ENCODE measurements around the gene FAM107A.

The FAM107A gene

GRCh38 chr3:58524326-58524888, 52.8 kb downstream of the FAM107A start:
- ChIA-PET POLR2A (no interaction called here), CTCF (no interaction called here)

GRCh38 chr3:58522759-58523425, 54.3 kb downstream of the FAM107A start:
- TF ChIP-seq LEF1 (IDR thresholded peaks at IDR 0.05; ENCODE audit: borderline replicate concordance) (no peak), L3MBTL2 (conservative IDR thresholded peaks at IDR 0.05) (no peak), ZNF384 (IDR thresholded peaks at IDR 0.05) (no peak), HDGF (IDR thresholded peaks at IDR 0.05; ENCODE audit: borderline replicate concordance) (no peak), FOXK2 (IDR thresholded peaks at IDR 0.05) (no peak), SUZ12 (IDR thresholded peaks at IDR 0.05) (no peak), TARDBP (IDR thresholded peaks at IDR 0.05) (no peak), FOXA1 (IDR thresholded peaks at IDR 0.05) (no peak), BHLHE40 (IDR thresholded peaks at IDR 0.05; ENCODE audit: borderline replicate concordance) (no peak), NFRKB (IDR thresholded peaks at IDR 0.05) (no peak), CTBP1 (IDR thresholded peaks at IDR 0.05; ENCODE audit: borderline replicate concordance) (no peak), ELF4 (IDR thresholded peaks at IDR 0.05) (no peak), PKNOX1 (IDR thresholded peaks at IDR 0.05) (no peak), ARNT (IDR thresholded peaks at IDR 0.05) (no peak), FOXM1 (IDR thresholded peaks at IDR 0.05; ENCODE audit: borderline replicate concordance) (no peak), SP1 (IDR thresholded peaks at IDR 0.05) (no peak)

More at GRCh38 chr3:58524326-58524888, 52.8 kb downstream of the FAM107A start:
- TF ChIP-seq ARNT (IDR thresholded peaks at IDR 0.05): no peak
- no peak for TF ChIP-seq L3MBTL2 (conservative IDR thresholded peaks at IDR 0.05)
- TF ChIP-seq ZNF384 (IDR thresholded peaks at IDR 0.05): no peak
- no peak for TF ChIP-seq SUZ12 (IDR thresholded peaks at IDR 0.05)
- no peak for TF ChIP-seq TARDBP (IDR thresholded peaks at IDR 0.05)
- TF ChIP-seq HDGF (IDR thresholded peaks at IDR 0.05; ENCODE audit: borderline replicate concordance): no peak
- TF ChIP-seq ELF4 (IDR thresholded peaks at IDR 0.05): no peak
- TF ChIP-seq CTBP1 (IDR thresholded peaks at IDR 0.05; ENCODE audit: borderline replicate concordance): no peak
- TF ChIP-seq FOXK2 (IDR thresholded peaks at IDR 0.05): no peak
- TF ChIP-seq SP1 (IDR thresholded peaks at IDR 0.05): no peak
- no peak for DNase-seq (ENCODE audit: extremely low spot score)

GRCh38 chr3:58521917-58522631, 55.1 kb downstream of the FAM107A start:
- POLR2A ChIA-PET: no interaction called here
- DNase-seq (ENCODE audit: extremely low spot score): no peak
- CTCF ChIA-PET: interaction anchor here (0.6 kb wide), 1 partner anchor 662 kb away, joined by 3 read pairs; no protein-coding TSS in a partner anchor
- TF ChIP-seq ARNT (IDR thresholded peaks at IDR 0.05) (no peak), HDGF (IDR thresholded peaks at IDR 0.05; ENCODE audit: borderline replicate concordance) (no peak), CTBP1 (IDR thresholded peaks at IDR 0.05; ENCODE audit: borderline replicate concordance) (no peak), L3MBTL2 (conservative IDR thresholded peaks at IDR 0.05) (no peak), FOXK2 (IDR thresholded peaks at IDR 0.05) (no peak), BHLHE40 (IDR thresholded peaks at IDR 0.05; ENCODE audit: borderline replicate concordance) (no peak), SP1 (IDR thresholded peaks at IDR 0.05) (no peak), FOXM1 (IDR thresholded peaks at IDR 0.05; ENCODE audit: borderline replicate concordance) (no peak), NFRKB (IDR thresholded peaks at IDR 0.05) (no peak), SUZ12 (IDR thresholded peaks at IDR 0.05) (no peak), LEF1 (IDR thresholded peaks at IDR 0.05; ENCODE audit: borderline replicate concordance) (no peak), TARDBP (IDR thresholded peaks at IDR 0.05) (no peak), FOXA1 (IDR thresholded peaks at IDR 0.05) (no peak), ZNF384 (IDR thresholded peaks at IDR 0.05) (no peak), ELF4 (IDR thresholded peaks at IDR 0.05) (no peak), PKNOX1 (IDR thresholded peaks at IDR 0.05) (no peak)

More at GRCh38 chr3:58522759-58523425, 54.3 kb downstream of the FAM107A start:
- no peak for DNase-seq (ENCODE audit: extremely low spot score)
- ChIA-PET POLR2A (no interaction called here), CTCF (interaction anchor here (0.6 kb wide), 1 partner anchor 404 kb away, joined by 3 read pairs; no protein-coding TSS in a partner anchor)

- TF ChIP-seq LEF1 (IDR thresholded peaks at IDR 0.05; ENCODE audit: borderline replicate concordance) (no peak), TARDBP (IDR thresholded peaks at IDR 0.05) (no peak), FOXM1 (IDR thresholded peaks at IDR 0.05; ENCODE audit: borderline replicate concordance) (no peak), HDGF (IDR thresholded peaks at IDR 0.05; ENCODE audit: borderline replicate concordance) (no peak), ELF4 (IDR thresholded peaks at IDR 0.05) (no peak), ZNF384 (IDR thresholded peaks at IDR 0.05) (no peak), BHLHE40 (IDR thresholded peaks at IDR 0.05; ENCODE audit: borderline replicate concordance) (no peak), PKNOX1 (IDR thresholded peaks at IDR 0.05) (no peak), L3MBTL2 (conservative IDR thresholded peaks at IDR 0.05) (no peak), FOXK2 (IDR thresholded peaks at IDR 0.05) (no peak), FOXA1 (IDR thresholded peaks at IDR 0.05) (no peak), NFRKB (IDR thresholded peaks at IDR 0.05) (no peak), SP1 (IDR thresholded peaks at IDR 0.05) (no peak), ARNT (IDR thresholded peaks at IDR 0.05) (no peak), CTBP1 (IDR thresholded peaks at IDR 0.05; ENCODE audit: borderline replicate concordance) (no peak), SUZ12 (IDR thresholded peaks at IDR 0.05) (no peak)
- ChIA-PET CTCF (interaction anchor here (0.6 to 1.9 kb wide), 2 partner anchors 8 to 663 kb away, joined by 3 to 8 read pairs; no protein-coding TSS in a partner anchor), POLR2A (no interaction called here)
- DNase-seq (ENCODE audit: extremely low spot score): no peak
Observed at GRCh38 chr3:58521336-58521670, 55.9 kb downstream of the FAM107A start.

All from HEK293T (cell line).